HG03280 (cell line): ENCODE data around the gene IFNL3.
"Not testable (repeated sequence)": the region's sequence is repeated elsewhere in the genome, so short reads cannot be mapped to it uniquely, and the experiment has no call there.

Experiments used
- ATAC-seq: cut with Tn5 transposase; IDR thresholded peaks from one replicate; pipeline ENCODE4 v1.9.1; 2021; ENCODE audit warnings: mild to moderate bottlenecking, moderate library complexity; ENCODE audit not compliant: unreplicated experiment

Gene IFNL3

GRCh38 chr19:39218230-39219007 lies 26.4 kb downstream of the IFNL3 start:
- ATAC-seq = no peak

GRCh38 chr19:39217094-39217493 lies 27.7 kb downstream of the IFNL3 start:
- no peak for ATAC-seq

- ATAC-seq = not testable (repeated sequence)
Observed at GRCh38 chr19:39215323-39215722, 29.5 kb downstream of the IFNL3 start.

GRCh38 chr19:39212375-39212742 lies 32.4 kb downstream of the IFNL3 start:
- ATAC-seq = no peak

- ATAC-seq = no peak
Observed at GRCh38 chr19:39211731-39212374, 33.0 kb downstream of the IFNL3 start.

- ATAC-seq = no peak
Observed at GRCh38 chr19:39209196-39209595, 35.6 kb downstream of the IFNL3 start.

GRCh38 chr19:39208175-39208795 lies 36.5 kb downstream of the IFNL3 start:
- ATAC-seq = no peak

- no peak for ATAC-seq
Observed at GRCh38 chr19:39207293-39207836, 37.4 kb downstream of the IFNL3 start.

- no peak for ATAC-seq
Observed at GRCh38 chr19:39206122-39206521, 38.7 kb downstream of the IFNL3 start.

GRCh38 chr19:39205449-39205764 lies 39.4 kb downstream of the IFNL3 start:
- ATAC-seq = no peak

GRCh38 chr19:39203372-39204341 lies 41.1 kb downstream of the IFNL3 start, which contains the start of gene SYCN:
TSS of gene SYCN (minus strand) at chr19:39204263. CDS start at chr19:39204254, 9 bp downstream.
- no peak for ATAC-seq

GRCh38 chr19:39202998-39203355 lies 41.8 kb downstream of the IFNL3 start:
- ATAC-seq = no peak

- ATAC-seq = no peak
Observed at GRCh38 chr19:39200803-39201115, 44.0 kb downstream of the IFNL3 start.

- no peak for ATAC-seq
Observed at GRCh38 chr19:39200066-39200802, 44.6 kb downstream of the IFNL3 start.

- no peak for ATAC-seq
Observed at GRCh38 chr19:39199025-39199424, 45.8 kb downstream of the IFNL3 start.

GRCh38 chr19:39197808-39198207 lies 47.0 kb downstream of the IFNL3 start:
- no peak for ATAC-seq

- no peak for ATAC-seq
Observed at GRCh38 chr19:39196860-39197562, 47.8 kb downstream of the IFNL3 start, which contains the start of gene NCCRP1. TSS of gene NCCRP1 (plus strand) at chr19:39196964. CDS start at chr19:39196983, 19 bp downstream.

GRCh38 chr19:39196320-39196719 lies 48.5 kb downstream of the IFNL3 start:
- ATAC-seq = no peak

GRCh38 chr19:39195755-39196154 lies 49.1 kb downstream of the IFNL3 start:
- ATAC-seq = no peak
